SK-N-SH treated with all-trans-retinoic acid at 6 μM for 48 hours (cell line): ENCODE results near the gene SMIM22.

ENCODE experiments used
- ATAC-seq: fragments of 200-7000 bp; cut with Tn5 transposase; 3 replicates; pipeline ENCODE4 v1.9.1; 2020; ENCODE audit warnings: mild to moderate bottlenecking, moderate library complexity
- ARNTL ChIP-seq: fragments of 450-650 bp; formaldehyde crosslinking; IDR thresholded peaks from 2 replicates; pipeline ENCODE4 v1.5.0; 2020; ENCODE audit warnings: low read depth, mild to moderate bottlenecking, moderate library complexity, borderline replicate concordance
- BACH2 ChIP-seq: fragments of 250-450 bp; sonication (Bioruptor Pico); IDR thresholded peaks from 2 replicates; pipeline ENCODE4 v1.9.0; 2021; ENCODE audit warnings: mild to moderate bottlenecking, borderline replicate concordance
- CREB5 ChIP-seq: fragments of 250-450 bp; sonication (Bioruptor Pico); IDR thresholded peaks from 2 replicates; pipeline ENCODE4 v1.5.1; 2020; ENCODE audit warnings: low read depth, mild to moderate bottlenecking, moderate library complexity
- CSDC2 ChIP-seq: fragments of 250-450 bp; sonication (Bioruptor Pico); IDR thresholded peaks from 2 replicates; pipeline ENCODE4 v1.5.0; 2020; ENCODE audit warnings: mild to moderate bottlenecking, moderate library complexity
- CSRNP3 ChIP-seq: fragments of 250-450 bp; sonication (Bioruptor Pico); IDR thresholded peaks from 2 replicates; pipeline ENCODE4 v1.5.1; 2021; ENCODE audit warnings: mild to moderate bottlenecking, moderate library complexity
- ESRRG ChIP-seq: fragments of 250-450 bp; sonication (Bioruptor Pico); IDR thresholded peaks from 2 replicates; pipeline ENCODE4 v1.6.1; 2021; ENCODE audit warnings: mild to moderate bottlenecking
- GLIS3 ChIP-seq: fragments of 250-450 bp; sonication (Bioruptor Pico); IDR thresholded peaks from 2 replicates; pipeline ENCODE4 v1.5.0; 2020; ENCODE audit warnings: mild to moderate bottlenecking, moderate library complexity
- ISL1 ChIP-seq: fragments of 250-450 bp; sonication (Bioruptor Pico); IDR thresholded peaks from 2 replicates; pipeline ENCODE4 v2.1.2; 2022; ENCODE audit warnings: mild to moderate bottlenecking, moderate library complexity
- OSR1 ChIP-seq: fragments of 250-450 bp; sonication (Bioruptor Pico); IDR thresholded peaks from 2 replicates; pipeline ENCODE4 v1.8.0; 2022; ENCODE audit warnings: moderate library complexity, mild to moderate bottlenecking, inconsistent platforms
- PATZ1 ChIP-seq: fragments of 250-450 bp; sonication (Bioruptor Pico); IDR thresholded peaks from 2 replicates; pipeline ENCODE4 v1.8.0; 2020; ENCODE audit warnings: mild to moderate bottlenecking, moderate library complexity, borderline replicate concordance
- POU6F1 ChIP-seq: fragments of 250-450 bp; sonication (Bioruptor Pico); IDR thresholded peaks from 2 replicates; pipeline ENCODE4 v1.8.0; 2021; ENCODE audit warnings: low read depth, mild to moderate bottlenecking, moderate library complexity, borderline replicate concordance
- SNAI2 ChIP-seq: fragments of 250-450 bp; sonication (Bioruptor Pico); IDR thresholded peaks from 2 replicates; pipeline ENCODE4 v1.5.0; 2020; ENCODE audit warnings: mild to moderate bottlenecking, moderate library complexity
- TCF4 ChIP-seq: fragments of 250-450 bp; sonication (Bioruptor Pico); IDR thresholded peaks from 2 replicates; pipeline ENCODE4 v1.8.0; 2021; ENCODE audit warnings: mild to moderate bottlenecking, moderate library complexity, borderline replicate concordance
- TOX ChIP-seq: fragments of 250-450 bp; sonication (Bioruptor Pico); IDR thresholded peaks from 2 replicates; pipeline ENCODE4 v1.8.0; 2021; ENCODE audit warnings: mild to moderate bottlenecking, moderate library complexity, borderline replicate concordance
- TSHZ2 ChIP-seq: fragments of 250-450 bp; sonication (Bioruptor Pico); IDR thresholded peaks from 2 replicates; pipeline ENCODE4 v1.5.0; 2020; ENCODE audit warnings: mild to moderate bottlenecking, moderate library complexity
- ZC3H10 ChIP-seq: fragments of 250-450 bp; sonication (Bioruptor Pico); IDR thresholded peaks from 2 replicates; pipeline ENCODE4 v1.5.1; 2021; ENCODE audit warnings: mild to moderate bottlenecking, moderate library complexity
- ZFP3 ChIP-seq: fragments of 250-450 bp; sonication (Bioruptor Pico); IDR thresholded peaks from 2 replicates; pipeline ENCODE4 v1.5.0; 2020; ENCODE audit warnings: mild to moderate bottlenecking, moderate library complexity
- ZFP30 ChIP-seq: fragments of 450-650 bp; formaldehyde crosslinking; IDR thresholded peaks from 2 replicates; pipeline ENCODE4 v1.5.0; 2022; ENCODE audit warnings: mild to moderate bottlenecking, moderate library complexity
- ZNF565 ChIP-seq: fragments of 450-650 bp; formaldehyde crosslinking; conservative IDR thresholded peaks from 2 replicates; pipeline ENCODE4 v1.5.0; 2020; ENCODE audit warnings: low read depth, mild to moderate bottlenecking, moderate library complexity

SMIM22 gene

GRCh38 chr16:4763791-4764190 lies 31.4 kb upstream of the SMIM22 start:
- no peak for ATAC-seq
- TF ChIP-seq TCF4 (CRISPR knock-in tag) (no peak), CREB5 (CRISPR knock-in tag) (no peak), CSDC2 (CRISPR knock-in tag) (no peak), ZFP3 (CRISPR knock-in tag) (no peak), ZFP30 (CRISPR knock-in tag) (no peak), ARNTL (CRISPR knock-in tag) (no peak), TOX (CRISPR knock-in tag) (no peak), ZC3H10 (CRISPR knock-in tag) (no peak), BACH2 (no peak), GLIS3 (no peak), TSHZ2 (CRISPR knock-in tag) (no peak), SNAI2 (CRISPR knock-in tag) (no peak), ZNF565 (no peak), PATZ1 (CRISPR knock-in tag) (no peak), CSRNP3 (CRISPR knock-in tag) (no peak), OSR1 (CRISPR knock-in tag) (no peak), POU6F1 (CRISPR knock-in tag) (no peak), ESRRG (CRISPR knock-in tag) (no peak)

GRCh38 chr16:4765511-4766474 lies 29.4 kb upstream of the SMIM22 start:
- no peak for ATAC-seq
- TF ChIP-seq OSR1 (CRISPR knock-in tag), result no peak
- no peak for TF ChIP-seq TSHZ2 (CRISPR knock-in tag)
- TF ChIP-seq ZFP3 (CRISPR knock-in tag), result no peak
- no peak for TF ChIP-seq ISL1 (CRISPR knock-in tag)
- TF ChIP-seq ZNF565, result no peak
- TF ChIP-seq CSDC2 (CRISPR knock-in tag), result no peak
- no peak for TF ChIP-seq PATZ1 (CRISPR knock-in tag)
- TF ChIP-seq CSRNP3 (CRISPR knock-in tag), result no peak
- no peak for TF ChIP-seq ZC3H10 (CRISPR knock-in tag)
- TF ChIP-seq CREB5 (CRISPR knock-in tag), result no peak
- TF ChIP-seq TOX (CRISPR knock-in tag), result no peak
- TF ChIP-seq SNAI2 (CRISPR knock-in tag), result no peak
- TF ChIP-seq ARNTL (CRISPR knock-in tag), result no peak
